HG03571 (cell line): ENCODE measurements around the gene SYNJ2BP.

Experiments
- ATAC-seq: cut with Tn5 transposase; IDR thresholded peaks from one replicate; pipeline ENCODE4 v1.9.1; 2021; ENCODE audit not compliant: unreplicated experiment

Gene SYNJ2BP

DNA sequence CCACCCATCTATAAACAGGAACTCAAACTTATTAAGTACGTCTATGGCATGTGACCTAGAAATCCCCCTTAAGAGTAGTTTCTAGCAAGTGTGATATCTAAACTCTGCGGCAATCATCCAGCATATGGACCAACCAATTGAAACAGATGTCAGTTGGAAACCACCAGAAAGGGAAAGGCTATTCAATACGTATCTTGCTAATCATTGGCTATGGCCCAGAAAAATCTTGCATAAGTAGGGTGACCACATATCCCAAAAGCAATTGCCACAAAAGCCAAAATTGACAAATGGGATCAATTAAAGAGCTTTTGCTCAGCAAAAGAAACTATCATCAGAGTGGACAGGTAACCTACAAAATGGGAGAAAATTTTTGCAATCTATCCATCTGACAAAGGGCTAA lies 24.2 kb downstream of the SYNJ2BP start:
- no peak for ATAC-seq

DNA sequence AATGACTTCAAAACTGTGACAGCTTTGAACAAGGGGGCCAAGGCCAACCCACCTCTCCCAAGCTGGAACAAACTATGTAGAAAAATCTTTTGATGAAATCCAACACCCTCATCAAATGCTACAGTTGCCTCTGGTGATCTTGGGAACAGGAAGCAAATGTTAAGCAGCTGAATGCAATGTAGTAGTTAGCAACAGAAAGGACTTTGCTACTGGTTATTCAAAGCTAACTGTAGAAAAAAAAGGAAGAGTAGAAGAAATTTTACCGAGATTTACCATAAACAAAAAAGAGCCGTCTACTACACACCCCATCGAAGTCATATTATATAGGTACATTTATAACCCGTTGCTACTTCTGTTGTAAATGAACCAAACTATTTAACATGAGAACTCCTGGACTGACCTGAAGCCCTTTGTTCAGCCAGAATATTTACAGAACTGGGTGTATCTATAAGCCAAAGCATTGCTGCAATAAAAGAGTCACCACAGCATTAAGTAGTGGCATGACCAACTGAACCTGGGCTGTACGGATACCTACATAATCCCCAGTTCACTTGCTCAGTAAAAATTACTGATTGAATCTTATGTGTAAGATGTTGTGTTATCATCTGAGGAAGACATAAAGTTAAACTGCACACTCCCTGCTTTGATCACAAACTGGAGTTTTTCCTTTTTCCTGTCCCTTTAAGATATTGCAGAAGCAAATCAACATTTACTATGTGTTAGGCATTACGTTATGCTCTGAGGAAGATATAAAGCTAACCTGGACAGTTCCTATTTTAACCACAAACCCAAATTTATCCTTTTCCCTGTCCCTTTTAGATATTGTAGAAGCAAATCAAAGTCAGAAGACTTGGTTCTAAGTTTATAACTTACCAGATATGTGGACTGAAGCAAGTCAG lies 25.1 kb downstream of the SYNJ2BP start:
- no peak for ATAC-seq

- no peak for ATAC-seq
Measured at GRCh38 chr14:70382536-70382935, 34.4 kb downstream of the SYNJ2BP start.

DNA sequence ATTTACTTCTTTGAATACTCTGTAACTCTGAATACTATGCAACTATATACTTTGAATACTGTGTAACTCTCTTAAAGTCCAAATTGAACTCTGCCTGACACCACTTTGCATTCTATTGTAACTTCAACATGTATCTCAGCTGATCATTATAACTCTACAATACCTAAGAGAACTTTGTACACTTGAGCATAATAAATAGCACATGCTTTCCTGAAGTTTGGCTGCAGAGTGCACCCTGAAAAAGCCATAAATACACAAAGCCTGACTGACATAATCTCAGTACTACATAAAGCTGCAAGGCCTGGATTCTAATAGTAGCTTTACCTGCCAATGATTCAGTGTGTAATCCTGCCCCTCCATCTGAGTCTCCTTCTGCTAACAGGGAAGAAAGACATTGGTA lies 36.1 kb downstream of the SYNJ2BP start:
- ATAC-seq: no peak

DNA sequence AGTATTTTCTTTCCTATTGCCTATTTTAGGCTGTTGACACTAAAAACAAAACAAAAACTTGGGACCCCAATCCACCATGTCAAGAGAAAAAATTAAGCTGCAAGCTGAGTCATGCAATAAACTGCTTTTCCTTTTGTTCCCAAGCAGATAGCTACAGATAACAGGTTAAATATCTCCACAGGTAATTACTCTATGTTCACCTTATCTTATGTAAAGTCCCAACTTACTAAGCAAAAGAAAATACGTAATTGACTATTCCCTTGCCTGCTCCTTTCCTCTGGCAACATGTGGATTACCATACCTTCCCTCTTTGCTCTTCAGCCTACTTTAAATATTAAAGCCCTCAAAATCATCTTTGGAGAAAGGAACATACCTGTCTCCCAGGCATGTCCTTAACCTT lies 38.2 kb downstream of the SYNJ2BP start:
- ATAC-seq: no peak
